IMR-90 (cell line): ENCODE data around the gene JAGN1. TPM values are rescaled to one million over a fixed set of nuclear protein-coding genes. Genes with fewer than 3 reads are reported as not detected.

Experiments
- ATAC-seq: fragments of 200-7000 bp; cut with Tn5 transposase; 2 replicates; pipeline ENCODE4 v1.9.1; 2020; ENCODE audit warnings: low read depth, mild to moderate bottlenecking, moderate library complexity
- BruUV-seq: library from RNA; stranded (reverse); fragments of 400-500 nt; replicated peaks from 2 replicates; lab custom pipeline; 2021; lab: Mats Ljungman, UMichigan
- CTCF ChIA-PET: fragments of 300-600 bp; formaldehyde crosslinking; extraction: SDS; loops from one replicate; lab custom pipeline; 2021; ENCODE audit warnings: antibody characterized with exemption; lab: Yijun Ruan, JAX
- POLR2A ChIA-PET: fragments of 300-600 bp; sonication (Branson Sonifier 250); formaldehyde crosslinking; loops from one replicate; lab custom pipeline; 2022; ENCODE audit warnings: antibody characterized with exemption; ENCODE audit not compliant: unreplicated experiment; lab: Charles Lee
- DNase-seq: peaks from one replicate; pipeline ENCODE4 v3.0.0; 2013
- H2AFZ ChIP-seq: replicated peaks from 2 replicates; pipeline ENCODE3; 2013; ENCODE audit warnings: low read length, mild to moderate bottlenecking; ENCODE audit not compliant: poor library complexity
- H2AK5ac ChIP-seq: 2 replicates; pipeline ENCODE4 v1.6.1; 2013; ENCODE audit warnings: low read depth, low read length, inconsistent platforms
- H2AK9ac ChIP-seq: replicated peaks from 2 replicates; pipeline ENCODE3; 2013; ENCODE audit warnings: mild to moderate bottlenecking, low read depth, low read length, moderate library complexity; ENCODE audit not compliant: poor library complexity
- H2BK120ac ChIP-seq: 2 replicates; pipeline ENCODE4 v1.6.1; 2013; ENCODE audit warnings: low read depth, low read length, inconsistent platforms
- H2BK15ac ChIP-seq: 3 replicates; pipeline ENCODE4 v1.6.1; 2013; ENCODE audit warnings: low read depth, low read length, inconsistent platforms
- H2BK20ac ChIP-seq: 2 replicates; pipeline ENCODE4 v1.6.1; 2013; ENCODE audit warnings: low read depth, mild to moderate bottlenecking, inconsistent platforms, low read length, moderate library complexity
- H2BK5ac ChIP-seq: 2 replicates; pipeline ENCODE4 v1.6.1; 2013; ENCODE audit warnings: mild to moderate bottlenecking, low read depth, low read length, inconsistent platforms; ENCODE audit not compliant: poor library complexity, severe bottlenecking
- H3K14ac ChIP-seq: replicated peaks from 2 replicates; pipeline ENCODE4 v1.6.1; 2013; ENCODE audit warnings: low read depth, low read length, inconsistent platforms
- H3K18ac ChIP-seq: 2 replicates; pipeline ENCODE4 v1.6.1; 2013; ENCODE audit warnings: low read depth, low read length, control low read depth
- H3K23ac ChIP-seq: 2 replicates; pipeline ENCODE4 v1.6.1; 2013; ENCODE audit warnings: low read depth, low read length, inconsistent platforms
- H3K27ac ChIP-seq: 2 replicates; pipeline ENCODE4 v1.5.1; 2013; ENCODE audit warnings: mild to moderate bottlenecking, control low read depth, low read length; ENCODE audit not compliant: insufficient read depth
- H3K27me3 ChIP-seq: 2 replicates; pipeline ENCODE4 v1.6.1; 2013; ENCODE audit warnings: low read length; ENCODE audit not compliant: control insufficient read depth, insufficient read depth
- H3K36me3 ChIP-seq: 2 replicates; pipeline ENCODE4 v1.6.1; 2013; ENCODE audit warnings: low read length, mixed read lengths; ENCODE audit not compliant: control insufficient read depth, insufficient read depth
- H3K4ac ChIP-seq: 2 replicates; pipeline ENCODE4 v1.6.1; 2013; ENCODE audit warnings: low read depth, low read length, inconsistent platforms
- H3K4me1 ChIP-seq: 2 replicates; pipeline ENCODE4 v1.6.1; 2013; ENCODE audit warnings: low read length, mixed read lengths; ENCODE audit not compliant: control insufficient read depth, insufficient read depth
- H3K4me2 ChIP-seq: 2 replicates; pipeline ENCODE4 v1.6.1; 2013; ENCODE audit warnings: low read depth, mild to moderate bottlenecking, control low read depth, low read length, moderate library complexity
- H3K4me3 ChIP-seq: 2 replicates; pipeline ENCODE4 v1.5.1; 2013; ENCODE audit warnings: low read depth, mild to moderate bottlenecking, control low read depth, low read length, moderate library complexity; ENCODE audit not compliant: insufficient read depth
- H3K56ac ChIP-seq: 2 replicates; pipeline ENCODE4 v1.6.1; 2013; ENCODE audit warnings: low read length, inconsistent platforms; ENCODE audit not compliant: insufficient read depth; ENCODE audit errors: extremely low read depth
- H3K79me1 ChIP-seq, 2 experiments: 2 replicates each; pipeline ENCODE4 v1.6.1; 2013; ENCODE audit warnings: low read length in 2 of 2, inconsistent platforms in 1 of 2, low read depth in 1 of 2
- H3K9ac ChIP-seq: 2 replicates; pipeline ENCODE4 v1.6.1; 2013; ENCODE audit warnings: low read depth, low read length, control low read depth
- H3K9me1 ChIP-seq: 2 replicates; pipeline ENCODE4 v1.6.1; 2013; ENCODE audit warnings: low read length, inconsistent platforms; ENCODE audit not compliant: insufficient read depth
- H3K9me3 ChIP-seq: 2 replicates; pipeline ENCODE4 v1.6.1; 2013; ENCODE audit warnings: low read length; ENCODE audit not compliant: control insufficient read depth, insufficient read depth
- H4K20me1 ChIP-seq: 2 replicates; pipeline ENCODE4 v1.6.1; 2013; ENCODE audit warnings: low read length, inconsistent platforms; ENCODE audit not compliant: insufficient read depth
- H4K5ac ChIP-seq: 2 replicates; pipeline ENCODE4 v1.6.1; 2013; ENCODE audit warnings: mild to moderate bottlenecking, low read depth, low read length, control low read depth
- H4K8ac ChIP-seq, 2 experiments: 2 replicates each; pipeline ENCODE4 v1.6.1; 2013; ENCODE audit warnings: low read depth in 2 of 2, low read length in 2 of 2, control low read depth in 1 of 2, inconsistent platforms in 1 of 2
- H4K91ac ChIP-seq: 2 replicates; pipeline ENCODE4 v1.6.1; 2013; ENCODE audit warnings: low read depth, low read length, inconsistent platforms; ENCODE audit not compliant: insufficient read depth
- BHLHE40 ChIP-seq: fragments of 150-350 bp; IDR thresholded peaks from 2 replicates; pipeline ENCODE4 v1.6.1; 2016; ENCODE audit warnings: mild to moderate bottlenecking, low read depth, low read length
- CEBPB ChIP-seq: IDR thresholded peaks from 2 replicates; pipeline ENCODE4 v1.6.1; 2012; ENCODE audit warnings: low read depth, low read length, improper control_type of control experiment
- CTCF ChIP-seq: conservative IDR thresholded peaks from 2 replicates; pipeline ENCODE4 v1.5.1; 2012; ENCODE audit warnings: mild to moderate bottlenecking, low read depth, low read length, improper control_type of control experiment
- ELK1 ChIP-seq: fragments of 150-350 bp; IDR thresholded peaks from 2 replicates; pipeline ENCODE4 v1.6.1; 2016; ENCODE audit warnings: low read depth, mild to moderate bottlenecking, low read length, moderate library complexity, borderline replicate concordance
- FOS ChIP-seq: fragments of 150-350 bp; IDR thresholded peaks from 2 replicates; pipeline ENCODE4 v1.6.1; 2016; ENCODE audit warnings: low read depth, low read length
- MAFK ChIP-seq: IDR thresholded peaks from 2 replicates; pipeline ENCODE4 v1.6.1; 2012; ENCODE audit warnings: low read depth, low read length, improper control_type of control experiment
- MXI1 ChIP-seq: IDR thresholded peaks from 2 replicates; pipeline ENCODE4 v1.6.1; 2012; ENCODE audit warnings: low read depth, mild to moderate bottlenecking, low read length, moderate library complexity, borderline replicate concordance
- NFE2L2 ChIP-seq: fragments of 150-350 bp; IDR thresholded peaks from 2 replicates; pipeline ENCODE4 v1.6.1; 2016; ENCODE audit warnings: low read depth, mild to moderate bottlenecking, low read length
- POLR2A ChIP-seq: IDR thresholded peaks from 2 replicates; pipeline ENCODE4 v1.6.1; 2012; ENCODE audit warnings: mild to moderate bottlenecking, low read depth, low read length
- RCOR1 ChIP-seq: IDR thresholded peaks from 2 replicates; pipeline ENCODE4 v1.6.1; 2012; ENCODE audit warnings: mild to moderate bottlenecking, low read length, improper control_type of control experiment; ENCODE audit not compliant: insufficient replicate concordance
- SMC3 ChIP-seq: fragments of 150-350 bp; IDR thresholded peaks from 2 replicates; pipeline ENCODE4 v1.6.1; 2016; ENCODE audit warnings: low read depth, mild to moderate bottlenecking, antibody characterized with exemption, low read length, moderate library complexity
- WGBS, 2 experiments: methylation state at CpG; one replicate each; pipeline versions ENCODE4 v1.1.5 to v1.1.7; 2013; ENCODE audit warnings: missing lambda C conversion rate in 2 of 2; ENCODE audit not compliant: insufficient read length in 1 of 2; ENCODE audit errors: extremely low coverage in 2 of 2; 5-methylcytosine and 5-hydroxymethylcytosine counted together
- dilution Hi-C: fragments of 300-500 bp; cut with HindIII; formaldehyde crosslinking; loops from one replicate; pipeline ENCODE4 v1.14.3; 2018; ENCODE audit warnings: low sequenced_read_pairs; ENCODE audit not compliant: unreplicated experiment
- in situ Hi-C: fragments of 300-500 bp; cut with MboI; formaldehyde crosslinking; loops from 3 replicates; pipeline ENCODE4 v1.14.3; 2019; ENCODE audit warnings: low sequenced_read_pairs, inconsistent platforms, mixed read lengths
- intact Hi-C: fragments of 100-400 bp; cut with micrococcal nuclease; formaldehyde crosslinking; loops from 2 replicates; pipeline ENCODE4 v1.10.0; 2022
- polyA plus RNA-seq, 3 experiments: library from polyadenylated mRNA; depleted of rRNA; stranded (reverse); fragments of >200 nt; gene quantifications; 2 replicates each; pipeline ENCODE4 v1.2.3, GENCODE V29; 2012; ENCODE audit warnings: low replicate concordance in 1 of 3
- total RNA-seq: library from RNA; depleted of rRNA; stranded (reverse); fragments of >200 nt; gene quantifications from 2 replicates; pipeline ENCODE4 v1.2.3, GENCODE V29; 2012

The JAGN1 gene
- total and polyA plus RNA-seq, 2 of the 4 experiments (the other 2 are of a cell fraction) = 32.7 to 39.3 TPM

GRCh38 chr3:9883706-9884554 lies 6.5 kb upstream of the JAGN1 start (continued):
- TF ChIP-seq SMC3 (no peak), POLR2A (no peak), BHLHE40 (no peak), CEBPB (no peak)

- H4K20me1 ChIP-seq = no peaks in the 10 kb centered on the region
- H2BK5ac ChIP-seq = peak overlapping the region; percentile 43
- H3K18ac ChIP-seq = peak overlapping the region; percentile 7; the same call in 1 of the 2 replicates
- whole genome bisulfite sequencing, 2 experiments = no CpG with 5 or more reads among the region's 11 CpGs
- H3K36me3 ChIP-seq = no peaks in the 10 kb centered on the region
- DNase-seq (peak; percentile 84), ATAC-seq (peak; percentile 95)
- H4K5ac ChIP-seq = peak overlapping the region; percentile 42; the same call in 1 of the 2 replicates
- peak overlapping the region; percentile 48; the same call in 1 of the 2 replicates for H3K4me2 ChIP-seq
- no peak overlapping the region for H2AK9ac ChIP-seq
- H3K79me1 ChIP-seq = no peaks in the 10 kb centered on the region
- H2AFZ ChIP-seq = peak overlapping the region; percentile 58
- H3K9me3 ChIP-seq = no peaks in the 10 kb centered on the region
- in situ Hi-C loops (no loop called here), dilution Hi-C loops (no loop called here), intact Hi-C loops (no loop called here)
- H3K9me1 ChIP-seq = no peaks in the 10 kb centered on the region
- H3K9ac ChIP-seq = no peak overlapping the region
- no peak overlapping the region; the same call in 1 of the 2 replicates for H3K56ac ChIP-seq
- H4K8ac ChIP-seq = peak overlapping the region in 1 of 2 experiments; percentile 81; a peak in 2 of 4 replicates
- ChIA-PET POLR2A (interaction anchor here (1.0 kb wide), 1 partner anchor 9 kb away, joined by 3 read pairs; no protein-coding TSS in a partner anchor), CTCF (interaction anchor here (0.7 to 1.2 kb wide), 2 partner anchors 14 to 61 kb away, joined by 3 to 4 read pairs; no protein-coding TSS in a partner anchor)
- no peak overlapping the region for H3K27ac ChIP-seq
- no peak overlapping the region; the same call in 1 of the 2 replicates for H3K23ac ChIP-seq
- peak overlapping the region; percentile 91 for H2BK20ac ChIP-seq
- H2BK120ac ChIP-seq = peak overlapping the region; percentile 90
- peak overlapping the region; percentile 62; the same call in 1 of the 2 replicates for H4K91ac ChIP-seq
- no peak overlapping the region; the same call in 1 of the 2 replicates for H2AK5ac ChIP-seq
- H3K4me1 ChIP-seq = peaks cover 6% of the 10 kb centered on the region
- H3K4ac ChIP-seq = peak overlapping the region; percentile 85
- no peaks in the 10 kb centered on the region for H3K27me3 ChIP-seq
- no TSS peak for BruUV-seq
- peak overlapping the region; percentile 83 for H3K14ac ChIP-seq
- H2BK15ac ChIP-seq = peak overlapping the region; percentile 76; the same call in 2 of the 3 replicates
- no peak overlapping the region for H3K4me3 ChIP-seq
- TF ChIP-seq RCOR1 (no peak), MXI1 (no peak), NFE2L2 (0 out of 2 replicates have a peak, but pooled peaks have one; percentile 29), MAFK (no peak), ELK1 (no peak), CTCF (0 out of 2 replicates have a peak, but pooled peaks have one; percentile 2), FOS (peak; percentile 69), POLR2A (no peak)
These were observed 5.8 kb upstream of the JAGN1 start for GRCh38 chr3:9884555-9885165.
